ENCODE results near the gene MRPL2. TPM values are rescaled to one million over a fixed set of nuclear protein-coding genes. Genes with fewer than 3 reads are reported as not detected.

MRPL2 gene
- total and polyA plus RNA-seq, 2 of the 8 experiments (the other 6 are each of a cell fraction or from before 2014, with no cell fraction given), result 58.7 to 99.9 TPM

GRCh38 chr6:43020847-43021246, 38.4 kb downstream of the MRPL2 start:
- Histone ChIP-seq H3K18ac (ENCODE audit: extremely low read depth, low read length) (no peak overlapping the region), H3K79me1 (ENCODE audit: low read depth, low read length) (peaks cover 9% of the 10 kb centered on the region; the same call in 1 of the 2 replicates), H2BK5ac (ENCODE audit: low read depth, low read length) (peak overlapping the region; percentile 85), H3K4ac (replicated peaks; ENCODE audit: insufficient read length, low read depth, low read length) (no peak overlapping the region), H2BK12ac (ENCODE audit: low read depth, low read length) (no peak overlapping the region), H4K91ac (replicated peaks; ENCODE audit: insufficient read length, low read length) (no peak overlapping the region), H2BK20ac (ENCODE audit: low read length) (0 out of 2 replicates have a peak overlapping the region, but pooled peaks have one; percentile 21), H3K56ac (replicated peaks; ENCODE audit: insufficient read length, low read depth, low read length) (no peak overlapping the region), H4K20me1 (replicated peaks in 1 of 2; ENCODE audit: control insufficient read depth in 1 of 2, insufficient read depth in 2 of 2, low read length in 2 of 2) (peaks cover 0 to 2% of the 10 kb centered on the region in 2 experiments), H2AK5ac (ENCODE audit: low read depth, low read length) (no peak overlapping the region), H3K23me2 (ENCODE audit: low read depth, low read length) (peaks cover 6% of the 10 kb centered on the region; the same call in 1 of the 2 replicates), H4K5ac (ENCODE audit: insufficient read length, low read depth, low read length) (peak overlapping the region; percentile 74), H3K36me3 (ENCODE audit: control insufficient read depth in 2 of 4, insufficient read depth in 4 of 4, low read length in 3 of 4) (peaks cover 17 to 42% (median 30%) of the 10 kb centered on the region in 4 experiments), H3K4me1 (replicated peaks in 1 of 4; ENCODE audit: control insufficient read depth in 3 of 4, insufficient read depth in 4 of 4, low read length in 3 of 4) (peaks cover 0 to 5% (median 1%) of the 10 kb centered on the region in 4 experiments; a peak in 4 of 7 replicates), H3K4me2 (ENCODE audit: insufficient read depth in 1 of 2, low read depth in 2 of 2, low read length in 2 of 2) (peak overlapping the region; percentile 45 to 89), H3K23ac (ENCODE audit: insufficient read length) (no peak overlapping the region), H3K14ac (ENCODE audit: insufficient read length) (no peak overlapping the region), H2AFZ (ENCODE audit: low read length) (no peak overlapping the region), H2BK15ac (ENCODE audit: low read length) (peak overlapping the region; percentile 12; the same call in 1 of the 2 replicates), H2BK120ac (replicated peaks; ENCODE audit: low read depth, low read length) (no peak overlapping the region), H3K79me2 (ENCODE audit: control insufficient read depth in 1 of 2, insufficient read depth in 2 of 2, low read length in 2 of 2) (peaks cover 0 to 45% of the 10 kb centered on the region in 2 experiments; a peak in 3 of 4 replicates), H3K9me3 (ENCODE audit: insufficient read depth in 2 of 2, low read depth in 1 of 2, low read length in 1 of 2) (no peaks in the 10 kb centered on the region), H3K4me3 (ENCODE audit: extremely low read depth in 1 of 4, insufficient read depth in 2 of 4, low read depth in 3 of 4, low read length in 4 of 4) (peak overlapping the region; percentile 93 to 99 (median 96); a peak in 7 of 8 replicates), H4K8ac (ENCODE audit: extremely low read depth, insufficient read depth, low read length) (no peak overlapping the region; the same call in 1 of the 2 replicates), H3K9ac (replicated peaks in 1 of 4; ENCODE audit: extremely low read depth in 1 of 4, low read depth in 3 of 4, low read length in 3 of 4) (peak overlapping the region in 3 of 4 experiments; percentile 39 to 91 (median 90); a peak in 4 of 7 replicates), H3K27ac (ENCODE audit: low read depth, low read length) (peak overlapping the region; percentile 21; the same call in 1 of the 2 replicates), H3K27me3 (replicated peaks in 1 of 4; ENCODE audit: control insufficient read depth in 3 of 4, extremely low read depth in 1 of 4, insufficient read depth in 3 of 4, low read length in 3 of 4) (no peaks in the 10 kb centered on the region)
- peak; percentile 32 for TF ChIP-seq SAP30 (IDR thresholded peaks at IDR 0.05; ENCODE audit: insufficient read depth, insufficient replicate concordance, low read length)
- 0 out of 4 replicates have a peak, but pooled peaks of 1 of the 2 experiments have one; percentile 66 for TF ChIP-seq SIN3A (conservative IDR thresholded peaks at IDR 0.05 in 1 of 2, IDR thresholded peaks at IDR 0.05 in 1 of 2; ENCODE audit: low read depth in 1 of 2, low read length in 2 of 2)
- TF ChIP-seq CBX8 (IDR thresholded peaks at IDR 0.05; ENCODE audit: borderline replicate concordance, low read depth, low read length), result no peak
- peak in 1 of 2 experiments; percentile 61 for DNase-seq (ENCODE audit: low read depth in 1 of 2, low spot score in 2 of 2)
- 36% methylated on average over 3 of the region's 5 CpGs; no CpG with 5 or more reads in 1 of the 2 experiments for WGBS, 2 experiments (ENCODE audit: extremely low coverage in 1 of 2, insufficient coverage in 1 of 2, insufficient read length in 1 of 2, insufficient replicate concordance in 2 of 2, low coverage in 1 of 2, low lambda C conversion rate in 2 of 2, missing lambda C conversion rate in 1 of 2)
- ChIA-PET CTCF (ENCODE audit: partially characterized antibody) (interaction anchor here (0.7 to 5.6 kb wide), 9 partner anchors 8 to 145 kb away, joined by 3 to 33 read pairs (median 3); no protein-coding TSS in a partner anchor), POLR2A (ENCODE audit: partially characterized antibody) (interaction anchor here (0.7 to 27.9 kb wide), 17 partner anchors 10 to 226 kb away, joined by 3 to 584 read pairs (median 5); partner anchors contain the start of genes CUL7, KLC4, MRPL2 and PEX6)
- no peak for FAIRE-seq
